Measurements from ENCODE around the gene MAGI3.

Gene MAGI3

GRCh38 chr1:113665071-113665470, 274.8 kb downstream of the MAGI3 start:
- H3K4me3 Mint-ChIP-seq, result no peak overlapping the region
- H3K27me3 Mint-ChIP-seq, result no peaks in the 10 kb centered on the region
- H3K4me1 Mint-ChIP-seq, result no peaks in the 10 kb centered on the region
- H3K36me3 Mint-ChIP-seq, result no peaks in the 10 kb centered on the region
- no peak for DNase-seq
- H3K9me3 Mint-ChIP-seq, result no peaks in the 10 kb centered on the region
- CTCF ChIA-PET, result no interaction called here
- no peak overlapping the region for H3K27ac Mint-ChIP-seq

GRCh38 chr1:113666126-113666525, 275.8 kb downstream of the MAGI3 start:
- Mint-ChIP-seq H3K9me3 (no peaks in the 10 kb centered on the region), H3K36me3 (no peaks in the 10 kb centered on the region), H3K27ac (no peak overlapping the region), H3K4me1 (no peaks in the 10 kb centered on the region), H3K4me3 (no peak overlapping the region), H3K27me3 (no peaks in the 10 kb centered on the region)
- DNase-seq, result no peak
- CTCF ChIA-PET, result no interaction called here

GRCh38 chr1:113669988-113670387, 279.7 kb downstream of the MAGI3 start:
- Mint-ChIP-seq H3K27ac (no peak overlapping the region), H3K9me3 (no peaks in the 10 kb centered on the region), H3K27me3 (no peaks in the 10 kb centered on the region), H3K36me3 (no peaks in the 10 kb centered on the region), H3K4me3 (no peak overlapping the region), H3K4me1 (no peaks in the 10 kb centered on the region)
- CTCF ChIA-PET, result interaction anchor here (0.9 kb wide), 1 partner anchor 11 kb away, joined by 3 read pairs; no protein-coding TSS in a partner anchor
- DNase-seq, result no peak

GRCh38 chr1:113670650-113671049, 280.3 kb downstream of the MAGI3 start:
- no peak for DNase-seq
- CTCF ChIA-PET, result interaction anchor here (0.9 kb wide), 1 partner anchor 12 kb away, joined by 3 read pairs; no protein-coding TSS in a partner anchor
- Mint-ChIP-seq H3K27me3 (no peaks in the 10 kb centered on the region), H3K4me1 (no peaks in the 10 kb centered on the region), H3K27ac (no peak overlapping the region), H3K9me3 (no peaks in the 10 kb centered on the region), H3K4me3 (no peak overlapping the region), H3K36me3 (no peaks in the 10 kb centered on the region)

GRCh38 chr1:113672491-113672890, 282.2 kb downstream of the MAGI3 start:
- Mint-ChIP-seq H3K36me3 (no peaks in the 10 kb centered on the region), H3K4me3 (no peak overlapping the region), H3K9me3 (no peaks in the 10 kb centered on the region), H3K27ac (no peak overlapping the region), H3K4me1 (no peaks in the 10 kb centered on the region), H3K27me3 (no peaks in the 10 kb centered on the region)
- CTCF ChIA-PET, result no interaction called here
- DNase-seq, result no peak

- DNase-seq, result no peak
- Mint-ChIP-seq H3K4me1 (no peaks in the 10 kb centered on the region), H3K9me3 (no peaks in the 10 kb centered on the region), H3K4me3 (no peak overlapping the region), H3K27ac (no peak overlapping the region), H3K36me3 (no peaks in the 10 kb centered on the region), H3K27me3 (no peaks in the 10 kb centered on the region)
- CTCF ChIA-PET, result no interaction called here
These were observed 284.3 kb downstream of the MAGI3 start for GRCh38 chr1:113674591-113674990.

- DNase-seq, result no peak
- H3K27ac Mint-ChIP-seq, result no peak overlapping the region
- H3K36me3 Mint-ChIP-seq, result no peaks in the 10 kb centered on the region
- H3K9me3 Mint-ChIP-seq, result no peaks in the 10 kb centered on the region
- H3K4me3 Mint-ChIP-seq, result no peak overlapping the region
- no peaks in the 10 kb centered on the region for H3K4me1 Mint-ChIP-seq
- CTCF ChIA-PET, result interaction anchor here (2.5 kb wide), 1 partner anchor 535 kb away, joined by 8 read pairs; no protein-coding TSS in a partner anchor
- H3K27me3 Mint-ChIP-seq, result no peaks in the 10 kb centered on the region
These were observed 285.0 kb downstream of the MAGI3 start for GRCh38 chr1:113675302-113675701.

GRCh38 chr1:113676524-113676923, 286.2 kb downstream of the MAGI3 start:
- H3K9me3 Mint-ChIP-seq, result no peaks in the 10 kb centered on the region
- H3K36me3 Mint-ChIP-seq, result no peaks in the 10 kb centered on the region
- H3K27ac Mint-ChIP-seq, result no peak overlapping the region
- DNase-seq, result no peak
- CTCF ChIA-PET, result interaction anchor here (2.5 kb wide), 1 partner anchor 536 kb away, joined by 8 read pairs; no protein-coding TSS in a partner anchor
- no peaks in the 10 kb centered on the region for H3K27me3 Mint-ChIP-seq
- H3K4me3 Mint-ChIP-seq, result no peak overlapping the region
- H3K4me1 Mint-ChIP-seq, result peaks cover 4% of the 10 kb centered on the region

- no peaks in the 10 kb centered on the region for H3K27me3 Mint-ChIP-seq
- H3K27ac Mint-ChIP-seq, result no peak overlapping the region
- H3K9me3 Mint-ChIP-seq, result no peaks in the 10 kb centered on the region
- no peaks in the 10 kb centered on the region for H3K36me3 Mint-ChIP-seq
- H3K4me1 Mint-ChIP-seq, result peaks cover 4% of the 10 kb centered on the region
- DNase-seq, result no peak
- CTCF ChIA-PET, result interaction anchor here (1.1 to 2.5 kb wide), 5 partner anchors 302 to 605 kb away, joined by 3 to 12 read pairs (median 6); partner anchors contain the start of genes LRIG2 and OLFML3
- H3K4me3 Mint-ChIP-seq, result no peak overlapping the region
These were observed 287.2 kb downstream of the MAGI3 start for GRCh38 chr1:113677250-113678158.

- Mint-ChIP-seq H3K4me1 (peaks cover 4% of the 10 kb centered on the region), H3K9me3 (no peaks in the 10 kb centered on the region), H3K4me3 (no peak overlapping the region), H3K27me3 (no peaks in the 10 kb centered on the region), H3K27ac (no peak overlapping the region), H3K36me3 (peaks cover 4% of the 10 kb centered on the region)
- DNase-seq, result no peak
- CTCF ChIA-PET, result interaction anchor here (1.1 to 1.9 kb wide), 5 partner anchors 301 to 606 kb away, joined by 3 to 12 read pairs (median 4); partner anchors contain the start of genes LRIG2 and OLFML3
These were observed 287.8 kb downstream of the MAGI3 start for GRCh38 chr1:113678159-113678469.

GRCh38 chr1:113681596-113682337, 291.5 kb downstream of the MAGI3 start:
- no peaks in the 10 kb centered on the region for H3K27me3 Mint-ChIP-seq
- no peak for DNase-seq
- H3K4me3 Mint-ChIP-seq, result no peak overlapping the region
- peaks cover 4% of the 10 kb centered on the region for H3K4me1 Mint-ChIP-seq
- no peaks in the 10 kb centered on the region for H3K9me3 Mint-ChIP-seq
- CTCF ChIA-PET, result interaction anchor here (0.6 to 1.4 kb wide), 3 partner anchors 541 to 965 kb away, joined by 3 to 5 read pairs (median 3); no protein-coding TSS in a partner anchor
- peaks cover 4% of the 10 kb centered on the region for H3K36me3 Mint-ChIP-seq
- no peak overlapping the region for H3K27ac Mint-ChIP-seq

- Mint-ChIP-seq H3K4me1 (peaks cover 4% of the 10 kb centered on the region), H3K4me3 (no peak overlapping the region), H3K36me3 (peaks cover 4% of the 10 kb centered on the region), H3K27ac (no peak overlapping the region), H3K9me3 (no peaks in the 10 kb centered on the region), H3K27me3 (no peaks in the 10 kb centered on the region)
- CTCF ChIA-PET, result no interaction called here
- no peak for DNase-seq
These were observed 293.3 kb downstream of the MAGI3 start for GRCh38 chr1:113683384-113684152.

GRCh38 chr1:113684153-113684541, 293.8 kb downstream of the MAGI3 start:
- Mint-ChIP-seq H3K27me3 (no peaks in the 10 kb centered on the region), H3K27ac (no peak overlapping the region), H3K4me3 (no peak overlapping the region), H3K4me1 (peaks cover 4% of the 10 kb centered on the region), H3K36me3 (peaks cover 4% of the 10 kb centered on the region), H3K9me3 (no peaks in the 10 kb centered on the region)
- CTCF ChIA-PET, result no interaction called here
- DNase-seq, result no peak
